GM19239 (cell line): ENCODE results near the gene PF4V1.

Experiments used
- DNase-seq: peaks from one replicate; pipeline ENCODE4 v3.0.0; 2011; ENCODE audit warnings: low spot score; ENCODE audit not compliant: insufficient read length
- FAIRE-seq: peaks from 2 replicates; lab custom pipeline; 2011; peaks lifted over from hg19 to GRCh38; lab: Jason Lieb, UNC

Gene PF4V1

GRCh38 chr4:73868206-73869129 lies 15.4 kb downstream of the PF4V1 start:
- peak; percentile 4 for FAIRE-seq
- no peak for DNase-seq

DNA sequence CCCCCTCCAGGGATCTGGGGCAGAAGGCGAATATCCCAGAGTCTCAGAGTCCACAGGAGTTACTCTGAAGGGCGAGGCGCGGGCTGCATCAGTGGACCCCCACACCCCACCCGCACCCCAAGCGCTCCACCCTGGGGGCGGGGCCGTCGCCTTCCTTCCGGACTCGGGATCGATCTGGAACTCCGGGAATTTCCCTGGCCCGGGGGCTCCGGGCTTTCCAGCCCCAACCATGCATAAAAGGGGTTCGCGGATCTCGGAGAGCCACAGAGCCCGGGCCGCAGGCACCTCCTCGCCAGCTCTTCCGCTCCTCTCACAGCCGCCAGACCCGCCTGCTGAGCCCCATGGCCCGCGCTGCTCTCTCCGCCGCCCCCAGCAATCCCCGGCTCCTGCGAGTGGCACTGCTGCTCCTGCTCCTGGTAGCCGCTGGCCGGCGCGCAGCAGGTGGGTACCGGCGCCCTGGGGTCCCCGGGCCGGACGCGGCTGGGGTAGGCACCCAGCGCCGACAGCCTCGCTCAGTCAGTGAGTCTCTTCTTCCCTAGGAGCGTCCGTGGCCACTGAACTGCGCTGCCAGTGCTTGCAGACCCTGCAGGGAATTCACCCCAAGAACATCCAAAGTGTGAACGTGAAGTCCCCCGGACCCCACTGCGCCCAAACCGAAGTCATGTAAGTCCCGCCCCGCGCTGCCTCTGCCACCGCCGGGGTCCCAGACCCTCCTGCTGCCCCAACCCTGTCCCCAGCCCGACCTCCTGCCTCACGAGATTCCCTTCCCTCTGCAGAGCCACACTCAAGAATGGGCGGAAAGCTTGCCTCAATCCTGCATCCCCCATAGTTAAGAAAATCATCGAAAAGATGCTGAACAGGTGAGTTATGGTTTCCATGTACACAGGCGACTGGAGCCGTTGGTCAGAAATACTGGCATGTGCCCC lies 16.3 kb downstream of the PF4V1 start, which contains the start of gene CXCL1:
TSS of gene CXCL1 (plus strand) at position 264 of the 926 bp plus-strand sequence. CDS start at position 342, 78 bp downstream.
- DNase-seq (no peak), FAIRE-seq (no peak)

- DNase-seq (no peak), FAIRE-seq (no peak)
Observed at GRCh38 chr4:73870260-73870659, 17.2 kb downstream of the PF4V1 start.

- peak; percentile 76 for FAIRE-seq
- DNase-seq, result no peak
Observed at GRCh38 chr4:73870768-73871167, 17.7 kb downstream of the PF4V1 start.

DNA sequence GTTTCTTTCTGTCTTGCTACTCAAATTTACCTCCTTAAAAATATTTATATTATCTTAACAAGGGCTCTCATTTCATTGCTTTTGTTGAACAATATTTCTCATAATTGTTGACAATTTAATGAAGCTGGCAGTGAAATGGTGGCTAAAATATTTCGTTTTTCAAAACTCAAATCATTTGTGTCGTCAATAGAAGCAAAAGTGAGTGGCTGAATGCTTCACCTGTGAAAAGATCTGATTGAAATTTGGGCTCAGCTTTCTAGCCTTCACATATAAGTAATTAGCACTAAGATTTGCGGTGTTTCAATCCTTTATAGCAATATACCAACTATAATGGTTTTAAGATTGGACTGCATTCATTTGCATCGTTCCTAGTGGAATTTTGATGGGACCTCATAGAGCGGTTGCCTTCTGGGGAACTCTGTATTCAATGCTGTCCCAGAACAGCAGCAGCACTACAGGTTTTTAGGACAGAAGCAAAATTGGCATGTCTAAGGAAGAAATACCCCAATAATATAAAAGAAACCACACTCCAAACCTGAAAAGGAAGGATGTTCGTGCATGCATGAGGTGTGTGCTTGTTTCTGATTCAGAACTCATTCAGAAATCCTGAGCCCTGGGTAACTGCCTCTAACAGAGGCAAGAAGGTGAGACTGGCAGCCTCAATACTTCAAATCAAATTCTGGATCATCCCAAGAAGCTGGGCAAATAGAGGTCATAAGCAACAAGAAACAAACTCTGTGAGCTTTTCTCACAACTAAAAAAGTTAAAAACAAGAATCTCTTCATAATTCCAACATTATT lies 18.6 kb downstream of the PF4V1 start:
- DNase-seq (no peak), FAIRE-seq (no peak)

DNA sequence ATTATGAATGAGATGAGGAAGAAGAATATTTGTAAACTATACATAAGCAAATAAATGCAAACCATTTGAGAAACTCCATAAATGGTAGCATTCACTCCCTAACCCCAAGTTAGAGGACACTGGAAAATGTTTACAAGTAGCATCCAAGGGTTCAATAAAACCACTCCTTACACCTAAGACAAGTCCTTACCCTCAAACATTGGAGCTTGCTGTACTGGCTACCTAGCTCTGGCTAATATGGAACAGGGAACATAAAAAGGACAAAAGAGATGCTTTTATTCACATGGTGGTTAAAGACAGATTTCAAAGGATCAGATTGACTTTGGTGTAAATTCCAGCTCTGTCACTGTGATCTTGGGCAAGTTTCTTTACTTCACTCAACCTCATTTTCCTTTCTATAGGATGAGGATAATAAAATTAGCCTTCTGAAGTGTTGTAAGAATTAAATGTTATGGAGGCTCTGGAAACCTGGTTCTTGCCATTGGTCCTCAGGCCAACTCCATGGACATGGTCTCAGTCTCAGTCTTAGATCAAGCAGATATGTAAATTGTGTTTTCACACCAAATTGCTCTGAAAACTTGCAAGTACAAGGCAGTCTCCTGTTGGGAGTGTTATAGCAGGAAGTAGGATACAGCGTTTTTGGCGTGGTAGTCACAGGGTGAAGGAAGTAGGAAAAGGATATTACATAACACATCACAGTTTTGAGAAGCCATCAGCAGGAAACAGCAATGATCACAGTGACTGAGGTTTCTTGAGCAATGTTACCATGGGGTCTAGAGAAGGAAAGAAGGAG lies 19.4 kb downstream of the PF4V1 start:
- no peak for DNase-seq
- no peak for FAIRE-seq

DNA sequence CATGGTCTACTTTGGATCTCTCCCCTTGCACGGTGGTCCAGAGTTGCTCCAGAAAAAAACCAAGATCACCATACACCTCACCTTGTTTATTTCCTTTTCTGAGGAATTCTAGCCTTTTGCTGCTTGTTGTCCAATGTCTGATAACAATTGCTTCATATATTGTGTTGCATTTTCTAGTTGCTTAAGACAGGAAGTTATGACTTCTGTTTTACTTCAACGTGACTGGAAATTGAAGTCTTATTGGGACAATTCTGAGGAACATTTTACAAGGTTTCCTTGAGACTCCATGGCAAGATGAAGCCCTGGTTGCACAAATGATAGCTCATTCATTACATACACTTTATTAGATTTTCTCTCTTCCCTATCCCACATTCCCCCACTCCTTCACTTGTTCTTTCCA lies 21.3 kb downstream of the PF4V1 start:
- no peak for DNase-seq
- FAIRE-seq, result no peak

DNA sequence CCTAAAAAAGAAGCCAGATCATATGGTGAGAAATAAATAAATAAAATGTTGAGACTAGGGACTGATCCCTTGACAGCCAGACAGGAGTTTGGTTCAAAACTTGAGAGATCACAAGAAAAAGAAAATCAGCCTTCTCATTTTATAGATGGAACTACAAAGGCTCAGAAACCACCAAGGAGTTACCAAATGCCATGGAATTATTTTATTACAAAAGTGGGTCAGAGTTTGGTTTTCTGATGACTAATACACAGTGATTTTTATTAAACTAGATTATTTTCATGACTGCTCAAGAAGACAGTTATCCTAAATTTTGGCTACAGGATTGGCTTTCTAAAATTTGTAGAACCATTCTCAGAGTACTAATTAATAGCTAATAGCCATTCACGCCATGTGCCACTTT lies 22.3 kb downstream of the PF4V1 start:
- DNase-seq (no peak), FAIRE-seq (no peak)

- no peak for FAIRE-seq
- DNase-seq, result no peak
Observed at GRCh38 chr4:73883306-73883705, 30.2 kb downstream of the PF4V1 start.

DNA sequence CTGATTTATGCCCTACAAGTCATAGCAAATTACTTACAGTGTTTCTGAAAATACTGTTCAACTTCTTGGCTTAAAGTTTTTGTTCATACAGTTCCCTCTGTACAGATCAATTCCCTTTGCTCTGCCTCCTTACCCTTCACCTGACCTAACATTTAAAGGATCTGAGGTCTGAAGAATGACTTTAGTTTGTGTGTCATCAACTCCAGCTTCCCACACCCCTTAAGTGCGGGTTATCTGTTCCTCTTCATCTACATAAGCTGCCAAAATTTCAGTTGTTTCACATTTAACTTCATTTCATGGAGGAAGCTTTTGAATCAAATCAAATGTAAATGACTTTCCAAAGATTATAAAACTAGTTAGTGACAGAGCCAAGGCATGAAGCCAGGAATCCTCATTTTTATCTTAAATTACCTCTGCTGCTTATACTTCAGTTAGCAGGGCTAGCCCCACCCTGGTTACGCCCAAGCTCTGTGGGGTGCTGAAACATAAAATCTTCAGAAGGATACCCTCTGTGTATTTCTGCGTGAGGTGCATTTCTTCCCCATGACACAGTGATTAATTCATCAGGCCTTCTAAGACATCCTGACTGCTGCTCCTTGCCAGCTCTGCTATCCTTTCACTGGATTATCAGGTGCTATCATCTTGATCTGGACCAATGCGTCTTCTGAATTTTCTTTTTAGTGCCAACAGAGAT lies 32.6 kb downstream of the PF4V1 start:
- DNase-seq (no peak), FAIRE-seq (no peak)

DNA sequence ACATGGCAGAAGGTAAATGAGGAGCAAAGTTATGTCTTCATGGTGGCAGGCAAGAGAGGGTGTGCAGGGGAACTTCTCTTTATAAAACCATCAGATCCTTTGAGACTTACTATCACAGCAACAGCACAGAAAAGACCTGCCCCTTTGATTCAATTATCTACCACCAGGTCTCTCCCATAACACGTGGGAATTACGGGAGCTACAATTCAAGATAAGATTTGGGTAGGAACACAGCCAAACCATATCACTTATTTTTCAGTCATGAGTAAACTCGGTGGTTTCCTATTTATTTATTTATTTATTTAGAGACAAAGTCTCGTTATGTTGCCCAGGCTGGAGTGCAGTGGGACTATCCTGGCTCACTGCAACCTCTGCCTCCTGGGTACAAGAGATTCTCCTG lies 38.2 kb downstream of the PF4V1 start:
- FAIRE-seq (no peak), DNase-seq (no peak)

- DNase-seq, result no peak
- FAIRE-seq, result no peak
Observed at GRCh38 chr4:73891739-73892405, 38.8 kb downstream of the PF4V1 start.

DNA sequence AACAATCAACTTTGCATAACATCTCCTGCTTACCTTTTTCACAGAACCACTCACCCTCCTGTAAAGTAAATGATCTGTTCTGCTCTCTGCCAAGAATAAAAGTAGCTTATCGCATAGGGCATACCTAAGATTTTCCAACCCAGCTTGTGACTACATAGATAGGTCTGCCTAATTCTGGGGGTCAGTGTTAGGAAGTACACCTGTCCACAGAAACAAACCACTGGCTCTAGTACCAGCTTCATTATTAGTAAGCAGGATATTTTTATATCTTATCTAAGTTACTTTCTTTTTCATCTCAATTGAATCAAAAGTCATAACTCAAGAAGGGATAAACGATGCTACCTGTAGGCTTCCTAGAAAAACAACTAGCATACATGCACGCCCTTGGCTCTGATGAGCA lies 39.9 kb downstream of the PF4V1 start:
- no peak for FAIRE-seq
- no peak for DNase-seq

- FAIRE-seq (no peak), DNase-seq (no peak)
Observed at GRCh38 chr4:73894001-73894400, 40.9 kb downstream of the PF4V1 start.

- no peak for DNase-seq
- no peak for FAIRE-seq
Observed at GRCh38 chr4:73895201-73896175, 42.4 kb downstream of the PF4V1 start.

DNA sequence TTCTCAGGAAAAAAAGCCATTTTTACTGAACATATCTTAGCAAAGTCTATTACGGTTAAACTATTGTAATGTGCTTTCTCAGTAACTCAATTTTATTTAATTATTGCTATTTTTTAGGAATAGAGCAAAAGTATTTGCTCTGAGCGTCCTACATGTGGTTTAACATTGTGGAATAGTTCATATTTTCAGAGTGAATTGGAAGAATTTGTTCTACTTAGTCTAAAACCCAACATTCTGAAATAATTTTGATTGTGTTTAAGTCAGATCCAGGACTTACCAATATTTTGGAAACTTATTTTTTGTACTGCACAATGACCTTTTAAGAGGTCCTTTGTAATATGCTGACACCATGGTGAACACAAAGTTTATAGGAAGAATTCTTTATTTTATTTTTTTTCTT lies 43.3 kb downstream of the PF4V1 start:
- DNase-seq (no peak), FAIRE-seq (no peak)
